ENCODE results near the gene MACROD1. TPM values are rescaled to one million over a fixed set of nuclear protein-coding genes. Genes with fewer than 3 reads are reported as not detected.
A peak's percentile ranks its signal among the peaks of the same experiment; 100 is the strongest.

MACROD1 gene
- total RNA-seq, 1 experiment from 2014 or later, result 36.9 TPM

- H3K27me3 Mint-ChIP-seq (ENCODE audit: low read depth), result no peaks in the 10 kb centered on the region
- H3K36me3 Mint-ChIP-seq, result peaks cover 14% of the 10 kb centered on the region
- ATAC-seq (peak; percentile 92), DNase-seq (ENCODE audit: low spot score) (peak; percentile 99)
- H3K27ac Mint-ChIP-seq, result peak within 1 kb of the TSS; percentile 96
- peak within 1 kb of the TSS; percentile 93 for H3K4me3 Mint-ChIP-seq
- ChIA-PET POLR2A (interaction anchor here (0.6 to 2.3 kb wide), 15 partner anchors 11 to 268 kb away, joined by 3 to 11 read pairs (median 4); partner anchors contain the start of genes DNAJC4, FKBP2, MACROD1 and PRDX5), CTCF (interaction anchor here (0.6 to 3.1 kb wide), 31 partner anchors 9 to 347 kb away, joined by 3 to 23 read pairs (median 4); partner anchors contain the start of genes ESRRA, FERMT3, MACROD1 and MARK2)
- H3K4me1 Mint-ChIP-seq, result peaks cover 38% of the 10 kb centered on the region
- H3K9me3 Mint-ChIP-seq, result no peaks in the 10 kb centered on the region
- TF ChIP-seq TEAD4 (CRISPR knock-in tag; IDR thresholded peaks at IDR 0.05) (no peak), NFYB (CRISPR knock-in tag; conservative IDR thresholded peaks at IDR 0.05; ENCODE audit: low read depth) (peak; percentile 100), FOXK1 (CRISPR knock-in tag; IDR thresholded peaks at IDR 0.05) (peak; percentile 73; the same call in 1 of the 2 replicates), STAT6 (CRISPR knock-in tag; conservative IDR thresholded peaks at IDR 0.05; ENCODE audit: low read depth) (no peak), FOXP4 (CRISPR knock-in tag; IDR thresholded peaks at IDR 0.05) (peak; percentile 88; the same call in 1 of the 2 replicates), HMGXB4 (CRISPR knock-in tag; IDR thresholded peaks at IDR 0.05) (no peak), HMGA2 (CRISPR knock-in tag; IDR thresholded peaks at IDR 0.05) (no peak), OVOL2 (CRISPR knock-in tag; IDR thresholded peaks at IDR 0.05; ENCODE audit: borderline replicate concordance) (no peak), SP1 (CRISPR knock-in tag; conservative IDR thresholded peaks at IDR 0.05) (peak; percentile 74; the same call in 1 of the 2 replicates), ETV6 (CRISPR knock-in tag; IDR thresholded peaks at IDR 0.05) (peak; percentile 84), ZNF263 (CRISPR knock-in tag; IDR thresholded peaks at IDR 0.05; ENCODE audit: low read depth) (no peak), E2F4 (CRISPR knock-in tag; IDR thresholded peaks at IDR 0.05; ENCODE audit: borderline replicate concordance, low read depth) (no peak), TCF7 (CRISPR knock-in tag; IDR thresholded peaks at IDR 0.05; ENCODE audit: low read depth) (no peak), ARID4B (CRISPR knock-in tag; IDR thresholded peaks at IDR 0.05; ENCODE audit: borderline replicate concordance) (peak; percentile 43; the same call in 1 of the 2 replicates), RORB (CRISPR knock-in tag; IDR thresholded peaks at IDR 0.05) (no peak), ZBTB21 (CRISPR knock-in tag; IDR thresholded peaks at IDR 0.05; ENCODE audit: borderline replicate concordance) (no peak), ATF2 (CRISPR knock-in tag; IDR thresholded peaks at IDR 0.05; ENCODE audit: borderline replicate concordance, low read depth) (no peak), CREB1 (CRISPR knock-in tag; IDR thresholded peaks at IDR 0.05) (no peak), NR1H2 (CRISPR knock-in tag; IDR thresholded peaks at IDR 0.05) (no peak), FOXP1 (CRISPR knock-in tag; IDR thresholded peaks at IDR 0.05; ENCODE audit: borderline replicate concordance) (no peak), FOXJ3 (CRISPR knock-in tag; IDR thresholded peaks at IDR 0.05; ENCODE audit: borderline replicate concordance) (no peak), ZNF138 (CRISPR knock-in tag; conservative IDR thresholded peaks at IDR 0.05) (no peak)
Measured at GRCh38 chr11:64185693-64186491, 20.0 kb upstream of the MACROD1 start, which contains the start of gene STIP1. STIP1 (plus strand) TSS chr11:64186171; CDS start chr11:64186262, 91 bp downstream.

All from WTC11 (cell line).